Body of pancreas (tissue), 4 donors: ENCODE results near the gene HDAC11. TPM values are rescaled to one million over a fixed set of nuclear protein-coding genes. Genes with fewer than 3 reads are reported as not detected.
A peak's percentile ranks its signal among the peaks of the same experiment; 100 is the strongest.

ENCODE experiments used
- ATAC-seq: fragments of 150-250 bp; one replicate; pipeline ENCODE4 v1.9.1; 2016
- DNase-seq, 4 donors: peaks; one replicate each; pipeline ENCODE4 v3.0.0-alpha.2; 2019
- H3K27ac ChIP-seq, 4 donors: fragments of 200-600 bp; sonication (generic); 1 replicate in 3 of 4; 2 replicates in 1 of 4; pipeline versions ENCODE4 v1.5.1 to v1.6.1; 2016 to 2019; ENCODE audit warnings: mild to moderate bottlenecking in 1 of 4, mixed read lengths in 1 of 4, moderate library complexity in 1 of 4
- H3K27me3 ChIP-seq, 2 donors: fragments of 200-600 bp; sonication (generic); one replicate each; pipeline ENCODE4 v1.6.0; 2016; ENCODE audit warnings: mild to moderate bottlenecking in 1 of 2
- H3K36me3 ChIP-seq, 2 donors: fragments of 200-600 bp; sonication (generic); replicated peaks in 1 of 2; 2 replicates each; pipeline ENCODE4 v1.5.1; 2016; ENCODE audit warnings: low read depth in 2 of 2; ENCODE audit not compliant: insufficient read depth in 1 of 2
- H3K4me1 ChIP-seq: fragments of 200-600 bp; sonication (generic); one replicate; pipeline ENCODE4 v1.6.0; 2016
- H3K4me3 ChIP-seq, 2 donors: fragments of 200-600 bp; sonication (generic); 1 replicate in 1 of 2; 2 replicates in 1 of 2; pipeline ENCODE4 v1.5.1; 2016 to 2019
- H3K9me3 ChIP-seq, 3 donors: fragments of 200-600 bp; sonication (generic); 1 replicate in 2 of 3; 2 replicates in 1 of 3; pipeline ENCODE4 v1.5.1; 2016
- CTCF ChIP-seq, 7 experiments: fragments of 450-650 bp in 4 of 7; fragments of 200-600 bp in 3 of 7; sonication (generic) in 3 of 7; IDR thresholded peaks; one replicate each; pipeline ENCODE4 v1.5.1; 2016 to 2019; ENCODE audit warnings: antibody characterized with exemption in 7 of 7
- POLR2A ChIP-seq, 3 donors: fragments of 450-650 bp; IDR thresholded peaks; one replicate each; pipeline ENCODE4 v1.6.1; 2016; ENCODE audit warnings: antibody characterized with exemption in 3 of 3, mild to moderate bottlenecking in 2 of 3
- WGBS, 2 donors: methylation state at CpG; one replicate each; pipeline ENCODE4 v1.1.5; 2017; 5-methylcytosine and 5-hydroxymethylcytosine counted together
- intact Hi-C: fragments of 100-400 bp; cut with DNase I; formaldehyde crosslinking; loops from one replicate; pipeline ENCODE4 v1.15.1; 2023
- total RNA-seq, 2 donors: library from RNA; depleted of rRNA; stranded (reverse); fragments of >200 nt; gene quantifications; one replicate each; pipeline ENCODE4 v1.1.0, GENCODE V29; 2016

HDAC11 gene
- total RNA-seq, 2 donors from 2014 or later: 13.8 to 45.4 TPM

- ATAC-seq (no peak), DNase-seq (peak in 1 of 4 donors; percentile 8)
- intact Hi-C loops: loop anchor here (2.0 kb wide), 1 partner anchor 157 kb away; no protein-coding TSS in a partner anchor
- H3K9me3 ChIP-seq: no peaks in the 10 kb centered on the region
- no peaks in the 10 kb centered on the region for H3K27me3 ChIP-seq
- TF ChIP-seq POLR2A (IDR thresholded peaks at IDR 0.05) (no peak), CTCF (IDR thresholded peaks at IDR 0.05) (no peak)
- no peak overlapping the region for H3K4me3 ChIP-seq
- H3K4me1 ChIP-seq: peaks cover 8% of the 10 kb centered on the region
- peaks cover 0 to 1% of the 10 kb centered on the region in 2 donors for H3K36me3 ChIP-seq
- no peak overlapping the region for H3K27ac ChIP-seq
- 79 to 93% methylated on average over 3 of the region's 3 CpGs for WGBS, 2 donors
Observed at GRCh38 chr3:13495351-13495813, 15.3 kb downstream of the HDAC11 start.

DNA sequence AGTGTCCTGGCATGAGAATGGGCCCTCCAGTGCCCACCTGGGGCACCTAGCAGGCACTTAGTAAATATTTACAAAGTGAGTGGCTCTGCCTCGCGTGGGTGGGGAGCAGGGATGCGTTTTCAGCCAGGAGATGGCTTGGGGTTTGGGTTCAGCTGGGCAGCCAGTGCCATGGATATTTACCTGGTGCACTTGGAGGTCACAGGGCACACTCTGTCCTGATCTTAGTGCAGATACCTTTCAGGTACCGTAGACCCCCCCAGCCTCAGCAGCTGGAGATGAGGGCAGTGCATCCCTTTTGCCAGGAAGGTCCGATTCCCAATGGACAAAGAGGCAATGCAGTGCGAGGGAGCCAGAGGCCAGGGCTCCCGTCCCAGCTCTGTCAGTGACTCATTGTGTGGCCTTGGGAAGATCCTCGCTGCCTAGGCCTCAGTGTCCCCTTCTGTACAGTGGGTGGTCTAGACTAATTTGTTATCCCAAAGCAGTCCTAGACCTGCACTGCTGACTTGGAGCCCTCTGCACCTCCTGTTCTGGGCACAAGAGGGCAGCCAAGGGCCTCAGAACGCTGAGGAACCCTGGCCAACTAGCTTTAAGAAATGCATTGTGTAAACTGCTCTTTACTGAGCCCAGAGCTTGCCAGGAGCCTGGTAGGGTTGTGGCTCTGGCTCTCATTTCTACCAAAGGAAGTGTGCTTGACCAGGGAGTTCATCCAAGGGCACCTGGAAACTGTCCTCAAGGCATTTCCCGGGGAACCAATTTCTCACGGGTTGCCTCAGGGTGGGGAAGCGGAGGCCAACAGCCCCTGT, 16.0 kb downstream of the HDAC11 start:
- no peaks in the 10 kb centered on the region for H3K9me3 ChIP-seq
- WGBS, 2 donors: 34 to 40% methylated on average over 6 to 12 of the region's 12 CpGs
- H3K36me3 ChIP-seq: peaks cover 0 to 1% of the 10 kb centered on the region in 2 donors
- peak; percentile 86 to 95 (median 90) for TF ChIP-seq CTCF (IDR thresholded peaks at IDR 0.05)
- no peak for TF ChIP-seq POLR2A (IDR thresholded peaks at IDR 0.05)
- H3K27me3 ChIP-seq: no peaks in the 10 kb centered on the region
- ATAC-seq: peak; percentile 94
- H3K4me3 ChIP-seq: no peak overlapping the region
- DNase-seq: peak; percentile 80 to 90 (median 88)
- peaks cover 8% of the 10 kb centered on the region for H3K4me1 ChIP-seq
- intact Hi-C loops: loop anchor here (2.0 kb wide), 1 partner anchor 157 kb away; no protein-coding TSS in a partner anchor
- H3K27ac ChIP-seq: no peak overlapping the region

DNA sequence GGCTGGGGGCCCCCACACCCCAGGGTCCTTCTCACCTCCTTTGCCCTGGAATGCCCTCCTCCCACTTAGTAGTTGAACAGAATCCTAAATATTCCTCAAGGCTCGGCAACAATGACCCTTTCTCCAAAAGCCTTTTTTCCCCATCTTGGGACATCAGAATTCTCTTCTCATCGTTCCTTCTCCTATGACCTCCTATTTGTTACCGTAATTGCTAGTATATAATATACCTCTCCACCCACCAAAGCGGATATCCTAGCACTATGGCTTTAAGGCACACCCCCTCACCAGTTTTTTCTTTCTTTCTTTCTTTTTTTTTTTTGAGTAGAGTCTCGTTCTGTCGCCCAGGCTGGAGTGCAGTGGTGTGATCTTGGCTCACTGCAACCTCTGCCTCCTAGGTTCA, 16.8 kb downstream of the HDAC11 start:
- DNase-seq (no peak), ATAC-seq (no peak)
- intact Hi-C loops: no loop called here
- Histone ChIP-seq H3K9me3 (no peaks in the 10 kb centered on the region), H3K4me1 (peaks cover 8% of the 10 kb centered on the region), H3K4me3 (no peak overlapping the region), H3K27ac (no peak overlapping the region), H3K36me3 (peaks cover 0 to 1% of the 10 kb centered on the region in 2 donors), H3K27me3 (no peaks in the 10 kb centered on the region)
- no peak for TF ChIP-seq POLR2A (IDR thresholded peaks at IDR 0.05)
- TF ChIP-seq CTCF (IDR thresholded peaks at IDR 0.05): no peak
- 74 to 80% methylated on average over 6 of the region's 6 CpGs for WGBS, 2 donors

DNA sequence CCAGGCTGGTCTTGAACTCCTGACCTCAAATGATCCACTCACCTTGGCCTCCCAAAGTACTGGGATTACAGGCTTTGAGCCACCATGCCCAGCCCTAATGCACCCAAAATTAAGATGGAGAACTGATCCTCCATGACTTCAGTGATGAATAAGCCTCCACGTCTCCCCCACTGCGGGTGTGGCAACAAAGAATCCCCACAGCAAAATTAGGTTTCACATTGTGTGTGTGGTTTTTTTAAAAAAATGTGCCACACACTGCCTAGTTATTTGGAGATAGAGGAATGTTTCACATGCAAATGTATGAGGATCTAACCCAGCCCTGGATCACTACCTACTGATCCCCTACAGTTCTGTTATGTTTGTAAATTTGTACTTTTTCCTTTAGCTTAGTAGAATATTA, 17.3 kb downstream of the HDAC11 start:
- Histone ChIP-seq H3K4me1 (peaks cover 8% of the 10 kb centered on the region), H3K9me3 (no peaks in the 10 kb centered on the region), H3K4me3 (no peak overlapping the region), H3K27ac (no peak overlapping the region), H3K36me3 (peaks cover 0 to 1% of the 10 kb centered on the region in 2 donors), H3K27me3 (no peaks in the 10 kb centered on the region)
- DNase-seq (no peak), ATAC-seq (no peak)
- intact Hi-C loops: no loop called here
- TF ChIP-seq CTCF (IDR thresholded peaks at IDR 0.05) (no peak), POLR2A (IDR thresholded peaks at IDR 0.05) (no peak)
- 92 to 95% methylated on average over 2 of the region's 2 CpGs for WGBS, 2 donors
